Measurements from ENCODE around the gene SIRPB1.

DNA sequence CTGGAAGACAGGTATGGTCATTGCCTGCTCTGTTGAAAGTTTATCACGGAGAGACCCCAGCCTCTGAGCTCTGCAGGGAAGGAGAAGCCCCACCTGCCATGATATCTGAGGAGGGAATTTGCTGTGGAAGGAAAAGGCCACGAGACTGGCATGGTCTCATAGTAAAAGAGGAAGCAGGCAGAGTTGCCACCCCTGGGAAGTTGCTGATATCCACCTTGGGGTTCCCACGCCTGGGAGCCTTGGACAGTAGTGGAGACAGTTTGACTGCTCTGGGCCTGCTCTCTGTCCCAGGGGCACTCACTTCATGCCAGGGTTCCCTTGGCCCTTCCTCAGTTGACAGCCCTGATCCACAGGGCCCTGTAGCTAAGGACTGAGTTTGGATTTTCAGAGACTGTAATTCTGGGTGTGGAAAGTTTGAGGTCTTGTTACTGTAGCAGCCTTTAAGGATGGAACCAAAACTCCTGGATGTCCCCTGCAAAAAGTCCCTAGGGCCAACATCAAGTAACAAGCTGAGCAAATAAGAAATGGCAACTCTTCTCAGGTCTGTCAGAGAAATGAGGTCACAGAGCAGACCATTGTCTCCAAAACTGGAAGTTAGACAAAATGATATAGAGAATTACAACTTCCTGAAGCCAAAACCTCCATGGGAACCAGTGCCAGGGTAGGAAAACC, 6.9 kb upstream of the SIRPB1 start:
- no peak for TF ChIP-seq POLR2A (IDR thresholded peaks at IDR 0.05)
- TF ChIP-seq, protein P1, sequence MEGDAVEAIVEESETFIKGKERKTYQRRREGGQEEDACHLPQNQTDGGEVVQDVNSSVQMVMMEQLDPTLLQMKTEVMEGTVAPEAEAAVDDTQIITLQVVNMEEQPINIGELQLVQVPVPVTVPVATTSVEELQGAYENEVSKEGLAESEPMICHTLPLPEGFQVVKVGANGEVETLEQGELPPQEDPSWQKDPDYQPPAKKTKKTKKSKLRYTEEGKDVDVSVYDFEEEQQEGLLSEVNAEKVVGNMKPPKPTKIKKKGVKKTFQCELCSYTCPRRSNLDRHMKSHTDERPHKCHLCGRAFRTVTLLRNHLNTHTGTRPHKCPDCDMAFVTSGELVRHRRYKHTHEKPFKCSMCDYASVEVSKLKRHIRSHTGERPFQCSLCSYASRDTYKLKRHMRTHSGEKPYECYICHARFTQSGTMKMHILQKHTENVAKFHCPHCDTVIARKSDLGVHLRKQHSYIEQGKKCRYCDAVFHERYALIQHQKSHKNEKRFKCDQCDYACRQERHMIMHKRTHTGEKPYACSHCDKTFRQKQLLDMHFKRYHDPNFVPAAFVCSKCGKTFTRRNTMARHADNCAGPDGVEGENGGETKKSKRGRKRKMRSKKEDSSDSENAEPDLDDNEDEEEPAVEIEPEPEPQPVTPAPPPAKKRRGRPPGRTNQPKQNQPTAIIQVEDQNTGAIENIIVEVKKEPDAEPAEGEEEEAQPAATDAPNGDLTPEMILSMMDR (IDR thresholded peaks at IDR 0.05) = no peak
